ENCODE measurements around the gene UCP3. TPM values are rescaled to one million over a fixed set of nuclear protein-coding genes. Genes with fewer than 3 reads are reported as not detected.

The UCP3 gene
- total RNA-seq, 1 experiment from 2014 or later: 1.2 TPM

- no peak overlapping the region for H3K4me3 ChIP-seq
- no peaks in the 10 kb centered on the region for H3K9me3 ChIP-seq (replicated peaks)
- H3K36me3 ChIP-seq: peaks cover 3% of the 10 kb centered on the region; the same call in 1 of the 2 replicates
- no peak for DNase-seq
- H3K27me3 ChIP-seq: no peaks in the 10 kb centered on the region
- peaks cover 5% of the 10 kb centered on the region; the same call in 1 of the 2 replicates for H3K4me1 ChIP-seq
- no peak overlapping the region for H3K27ac ChIP-seq
Measured at GRCh38 chr11:74011360-74012073, 2.6 kb upstream of the UCP3 start.

- no peaks in the 10 kb centered on the region for H3K9me3 ChIP-seq (replicated peaks)
- DNase-seq: no peak
- H3K4me3 ChIP-seq: no peak overlapping the region
- peaks cover 5% of the 10 kb centered on the region; the same call in 1 of the 2 replicates for H3K4me1 ChIP-seq
- no peaks in the 10 kb centered on the region for H3K27me3 ChIP-seq
- no peak overlapping the region for H3K27ac ChIP-seq
- peaks cover 3% of the 10 kb centered on the region; the same call in 1 of the 2 replicates for H3K36me3 ChIP-seq
Measured at GRCh38 chr11:74010306-74011300, 1.7 kb upstream of the UCP3 start.

- Histone ChIP-seq H3K27ac (no peak overlapping the region), H3K27me3 (no peaks in the 10 kb centered on the region), H3K9me3 (replicated peaks) (no peaks in the 10 kb centered on the region), H3K4me3 (no peak overlapping the region), H3K4me1 (peaks cover 5% of the 10 kb centered on the region; the same call in 1 of the 2 replicates), H3K36me3 (peaks cover 3% of the 10 kb centered on the region; the same call in 1 of the 2 replicates)
- no peak for DNase-seq
Measured at GRCh38 chr11:74009675-74010305, 905 bp upstream of the UCP3 start.

- H3K36me3 ChIP-seq: peaks cover 3% of the 10 kb centered on the region; the same call in 1 of the 2 replicates
- H3K27ac ChIP-seq: no peak overlapping the region
- peaks cover 5% of the 10 kb centered on the region; the same call in 1 of the 2 replicates for H3K4me1 ChIP-seq
Measured at GRCh38 chr11:74009230-74009547, 304 bp upstream of the UCP3 start.

GRCh38 chr11:74007691-74008372 lies 1.1 kb downstream of the UCP3 start:
- H3K4me1 ChIP-seq: peaks cover 5% of the 10 kb centered on the region; the same call in 1 of the 2 replicates
- no peaks in the 10 kb centered on the region for H3K9me3 ChIP-seq (replicated peaks)
- no peak overlapping the region for H3K4me3 ChIP-seq
- DNase-seq: no peak
- H3K36me3 ChIP-seq: peaks cover 5% of the 10 kb centered on the region; the same call in 1 of the 2 replicates
- H3K27ac ChIP-seq: no peak overlapping the region
- no peaks in the 10 kb centered on the region for H3K27me3 ChIP-seq

More at GRCh38 chr11:74009230-74009547, 304 bp upstream of the UCP3 start:
- Histone ChIP-seq H3K9me3 (replicated peaks) (no peaks in the 10 kb centered on the region), H3K4me3 (no peak overlapping the region), H3K27me3 (no peaks in the 10 kb centered on the region)
- no peak for DNase-seq

- Histone ChIP-seq H3K27me3 (no peaks in the 10 kb centered on the region), H3K4me3 (no peak overlapping the region), H3K4me1 (peaks cover 5% of the 10 kb centered on the region; the same call in 1 of the 2 replicates), H3K9me3 (replicated peaks) (no peaks in the 10 kb centered on the region), H3K27ac (no peak overlapping the region), H3K36me3 (peaks cover 4% of the 10 kb centered on the region; the same call in 1 of the 2 replicates)
- DNase-seq: no peak
Measured at GRCh38 chr11:74006743-74007304, 2.1 kb downstream of the UCP3 start.

GRCh38 chr11:74005721-74006517 lies 3.0 kb downstream of the UCP3 start:
- Histone ChIP-seq H3K4me3 (no peak overlapping the region), H3K4me1 (peaks cover 5% of the 10 kb centered on the region; the same call in 1 of the 2 replicates), H3K27me3 (no peaks in the 10 kb centered on the region), H3K9me3 (replicated peaks) (no peaks in the 10 kb centered on the region), H3K36me3 (peaks cover 4% of the 10 kb centered on the region; the same call in 1 of the 2 replicates), H3K27ac (no peak overlapping the region)
- DNase-seq: no peak

- Histone ChIP-seq H3K27me3 (no peaks in the 10 kb centered on the region), H3K9me3 (replicated peaks) (no peaks in the 10 kb centered on the region), H3K4me3 (no peak overlapping the region), H3K36me3 (peaks cover 4% of the 10 kb centered on the region; the same call in 1 of the 2 replicates), H3K4me1 (peaks cover 5% of the 10 kb centered on the region; the same call in 1 of the 2 replicates), H3K27ac (no peak overlapping the region)
- DNase-seq: no peak
Measured at GRCh38 chr11:74004759-74005615, 3.9 kb downstream of the UCP3 start.

- H3K36me3 ChIP-seq: peaks cover 4% of the 10 kb centered on the region; the same call in 1 of the 2 replicates
- H3K4me1 ChIP-seq: peaks cover 5% of the 10 kb centered on the region; the same call in 1 of the 2 replicates
- H3K27me3 ChIP-seq: no peaks in the 10 kb centered on the region
- H3K27ac ChIP-seq: no peak overlapping the region
- DNase-seq: no peak
- no peak overlapping the region for H3K4me3 ChIP-seq
- no peaks in the 10 kb centered on the region for H3K9me3 ChIP-seq (replicated peaks)
Measured at GRCh38 chr11:74004046-74004695, 4.7 kb downstream of the UCP3 start.

- DNase-seq: no peak
- Histone ChIP-seq H3K4me1 (no peaks in the 10 kb centered on the region), H3K9me3 (replicated peaks) (no peaks in the 10 kb centered on the region), H3K36me3 (peaks cover 4% of the 10 kb centered on the region; the same call in 1 of the 2 replicates), H3K27me3 (no peaks in the 10 kb centered on the region), H3K27ac (no peak overlapping the region), H3K4me3 (no peak overlapping the region)
Measured at GRCh38 chr11:74002832-74003231, 6.1 kb downstream of the UCP3 start.

GRCh38 chr11:74001822-74002286 lies 7.0 kb downstream of the UCP3 start:
- no peaks in the 10 kb centered on the region for H3K9me3 ChIP-seq (replicated peaks)
- no peaks in the 10 kb centered on the region for H3K27me3 ChIP-seq
- no peak overlapping the region for H3K4me3 ChIP-seq
- peaks cover 4% of the 10 kb centered on the region; the same call in 1 of the 2 replicates for H3K36me3 ChIP-seq
- H3K4me1 ChIP-seq: no peaks in the 10 kb centered on the region
- DNase-seq: no peak
- H3K27ac ChIP-seq: no peak overlapping the region
